ENCODE data around the gene ATP7A. TPM values are rescaled to one million over a fixed set of nuclear protein-coding genes. Genes with fewer than 3 reads are reported as not detected.

Gene ATP7A
- total RNA-seq, 1 donor from 2014 or later: 5.1 TPM

GRCh38 chrX:77953302-77953701 lies 42.8 kb downstream of the ATP7A start:
- H3K27ac Mint-ChIP-seq: no peak overlapping the region
- no peaks in the 10 kb centered on the region for H3K27me3 Mint-ChIP-seq (ENCODE audit: insufficient read depth, low read depth)
- Histone ChIP-seq H4K20me1 (ENCODE audit: low read depth) (no peaks in the 10 kb centered on the region), H3K36me3 (no peaks in the 10 kb centered on the region), H3K4me1 (no peaks in the 10 kb centered on the region), H3K9me3 (ENCODE audit: low read depth) (no peaks in the 10 kb centered on the region), H3K4me2 (no peak overlapping the region), H3K9ac (no peak overlapping the region), H3K27ac (no peak overlapping the region), H3K4me3 (no peak overlapping the region), H3K79me2 (ENCODE audit: low read depth) (no peaks in the 10 kb centered on the region), H2AFZ (replicated peaks) (no peak overlapping the region), H3F3A (ENCODE audit: low read depth) (no peaks in the 10 kb centered on the region), H3K27me3 (no peaks in the 10 kb centered on the region)
- peaks cover 5% of the 10 kb centered on the region for H3K9me3 Mint-ChIP-seq
- H3K4me3 Mint-ChIP-seq: no peak overlapping the region
- no peak for TF ChIP-seq EZH2 (IDR thresholded peaks at IDR 0.05)
- TF ChIP-seq EZH2phosphoT487 (IDR thresholded peaks at IDR 0.05): no peak
- no peak for TF ChIP-seq CTCF (IDR thresholded peaks at IDR 0.05)
- H3K4me1 Mint-ChIP-seq: no peaks in the 10 kb centered on the region
- no peak for DNase-seq (ENCODE audit: low spot score)
- no peaks in the 10 kb centered on the region for H3K36me3 Mint-ChIP-seq

- no peaks in the 10 kb centered on the region for H3K4me1 ChIP-seq
- H3F3A ChIP-seq (ENCODE audit: low read depth): no peaks in the 10 kb centered on the region
- no peak overlapping the region for H3K9ac ChIP-seq
- H3K27me3 ChIP-seq: no peaks in the 10 kb centered on the region
- no peaks in the 10 kb centered on the region for H3K36me3 ChIP-seq
- H3K9me3 Mint-ChIP-seq: peaks cover 7% of the 10 kb centered on the region
- no peak overlapping the region for H3K4me2 ChIP-seq
- H3K27me3 Mint-ChIP-seq (ENCODE audit: insufficient read depth, low read depth): no peaks in the 10 kb centered on the region
- H3K4me3 ChIP-seq: no peak overlapping the region
- H3K79me2 ChIP-seq (ENCODE audit: low read depth): no peaks in the 10 kb centered on the region
- no peaks in the 10 kb centered on the region for H3K4me1 Mint-ChIP-seq
- H4K20me1 ChIP-seq (ENCODE audit: low read depth): no peaks in the 10 kb centered on the region
- H3K27ac ChIP-seq: no peak overlapping the region
- H3K36me3 Mint-ChIP-seq: no peaks in the 10 kb centered on the region
- DNase-seq (ENCODE audit: low spot score): no peak
- no peak overlapping the region for H2AFZ ChIP-seq (replicated peaks)
- no peaks in the 10 kb centered on the region for H3K9me3 ChIP-seq (ENCODE audit: low read depth)
- TF ChIP-seq CTCF (IDR thresholded peaks at IDR 0.05) (no peak), EZH2phosphoT487 (IDR thresholded peaks at IDR 0.05) (no peak), EZH2 (IDR thresholded peaks at IDR 0.05) (no peak)
- H3K27ac Mint-ChIP-seq: no peak overlapping the region
- H3K4me3 Mint-ChIP-seq: no peak overlapping the region
Measured at GRCh38 chrX:77953708-77954107, 43.2 kb downstream of the ATP7A start.

DNA sequence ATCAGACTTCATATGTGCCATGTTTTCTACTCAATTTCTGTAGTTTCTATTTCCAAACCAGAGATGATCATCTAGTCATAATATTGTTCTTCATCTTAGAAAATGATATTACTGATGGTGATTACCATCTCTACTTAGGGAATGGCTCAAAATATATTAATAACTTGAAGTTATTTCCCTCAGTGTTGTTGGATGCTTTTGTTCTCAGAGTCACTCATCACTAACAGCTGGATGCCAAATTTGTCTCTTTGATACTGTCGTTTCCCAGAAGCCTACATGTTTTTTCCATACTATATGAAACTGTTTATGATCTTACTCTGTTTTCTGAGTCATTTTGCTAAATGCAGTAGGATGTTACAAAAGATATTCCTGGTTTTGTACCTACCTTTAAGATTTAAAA lies 50.1 kb downstream of the ATP7A start:
- Mint-ChIP-seq H3K4me3 (no peak overlapping the region), H3K27ac (no peak overlapping the region), H3K27me3 (ENCODE audit: insufficient read depth, low read depth) (no peaks in the 10 kb centered on the region), H3K4me1 (no peaks in the 10 kb centered on the region), H3K9me3 (peaks cover 7% of the 10 kb centered on the region), H3K36me3 (no peaks in the 10 kb centered on the region)
- no peak for DNase-seq (ENCODE audit: low spot score)
- no peak for TF ChIP-seq EZH2phosphoT487 (IDR thresholded peaks at IDR 0.05)
- no peak for TF ChIP-seq CTCF (IDR thresholded peaks at IDR 0.05)
- TF ChIP-seq EZH2 (IDR thresholded peaks at IDR 0.05): no peak
- Histone ChIP-seq H3K27me3 (no peaks in the 10 kb centered on the region), H3K79me2 (ENCODE audit: low read depth) (no peaks in the 10 kb centered on the region), H2AFZ (replicated peaks) (no peak overlapping the region), H3K36me3 (no peaks in the 10 kb centered on the region), H4K20me1 (ENCODE audit: low read depth) (no peaks in the 10 kb centered on the region), H3F3A (ENCODE audit: low read depth) (no peaks in the 10 kb centered on the region), H3K9ac (no peak overlapping the region), H3K27ac (no peak overlapping the region), H3K4me3 (no peak overlapping the region), H3K4me1 (no peaks in the 10 kb centered on the region), H3K9me3 (ENCODE audit: low read depth) (no peaks in the 10 kb centered on the region), H3K4me2 (no peak overlapping the region)
